A549 (cell line): ENCODE measurements around the gene CDK5RAP2.
"Not testable (repeated sequence)": the region's sequence is repeated elsewhere in the genome, so short reads cannot be mapped to it uniquely, and the experiment has no call there.

Source experiments
- CHD2 ChIP-seq: fragments of 150-350 bp; IDR thresholded peaks from 2 replicates; pipeline ENCODE4 v1.6.1; 2014; ENCODE audit warnings: low read length; ENCODE audit not compliant: partially characterized antibody
- HOXB5 ChIP-seq: fragments of 250-450 bp; sonication (Bioruptor Pico); IDR thresholded peaks from 2 replicates; pipeline ENCODE4 v1.5.0; 2020; ENCODE audit warnings: mild to moderate bottlenecking, moderate library complexity
- MAZ ChIP-seq: fragments of 150-350 bp; IDR thresholded peaks from 2 replicates; pipeline ENCODE4 v1.6.1; 2014; ENCODE audit warnings: antibody characterized with exemption, low read depth, low read length, borderline replicate concordance
- POLR2A ChIP-seq: IDR thresholded peaks from 2 replicates; pipeline ENCODE4 v1.6.1; 2012; ENCODE audit warnings: mild to moderate bottlenecking, low read length
- SMC3 ChIP-seq: fragments of >200 bp; sonication (Bioruptor Twin); formaldehyde crosslinking; IDR thresholded peaks from 3 replicates; pipeline ENCODE4 v1.6.1; 2018; ENCODE audit warnings: inconsistent platforms
- TF ChIP-seq, protein P1 (sequence below): fragments of >200 bp; sonication (Bioruptor Twin); formaldehyde crosslinking; IDR thresholded peaks from 3 replicates; pipeline ENCODE4 v1.5.1; 2016

DNA sequence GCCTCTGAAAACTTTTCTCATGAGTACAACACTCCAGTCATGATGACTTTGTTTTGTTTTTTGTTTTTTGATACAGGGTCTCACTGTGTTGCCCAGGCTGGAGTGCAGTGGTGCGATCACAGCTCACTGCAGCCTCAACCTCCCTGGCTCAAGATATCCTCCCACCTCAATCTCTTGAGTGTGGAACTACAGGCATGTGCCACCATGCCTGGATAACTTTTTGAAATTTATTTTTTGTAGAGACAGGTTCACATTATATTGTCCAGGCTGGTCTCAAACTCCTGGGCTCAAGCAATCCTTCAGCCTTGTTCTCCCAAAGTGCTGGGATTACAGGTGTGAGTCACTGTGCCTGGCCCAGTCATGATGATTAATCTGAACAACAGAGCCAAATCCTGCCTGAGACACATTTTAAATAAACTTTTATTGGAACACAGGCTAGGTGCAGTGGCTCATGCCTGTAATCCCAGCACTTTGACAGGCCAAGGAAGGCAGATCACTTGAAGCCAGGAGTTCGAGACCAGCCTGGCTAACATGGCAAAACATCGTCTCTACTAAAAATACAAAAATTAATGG lies 49.0 kb upstream of the CDK5RAP2 start:
- TF ChIP-seq, protein P1, sequence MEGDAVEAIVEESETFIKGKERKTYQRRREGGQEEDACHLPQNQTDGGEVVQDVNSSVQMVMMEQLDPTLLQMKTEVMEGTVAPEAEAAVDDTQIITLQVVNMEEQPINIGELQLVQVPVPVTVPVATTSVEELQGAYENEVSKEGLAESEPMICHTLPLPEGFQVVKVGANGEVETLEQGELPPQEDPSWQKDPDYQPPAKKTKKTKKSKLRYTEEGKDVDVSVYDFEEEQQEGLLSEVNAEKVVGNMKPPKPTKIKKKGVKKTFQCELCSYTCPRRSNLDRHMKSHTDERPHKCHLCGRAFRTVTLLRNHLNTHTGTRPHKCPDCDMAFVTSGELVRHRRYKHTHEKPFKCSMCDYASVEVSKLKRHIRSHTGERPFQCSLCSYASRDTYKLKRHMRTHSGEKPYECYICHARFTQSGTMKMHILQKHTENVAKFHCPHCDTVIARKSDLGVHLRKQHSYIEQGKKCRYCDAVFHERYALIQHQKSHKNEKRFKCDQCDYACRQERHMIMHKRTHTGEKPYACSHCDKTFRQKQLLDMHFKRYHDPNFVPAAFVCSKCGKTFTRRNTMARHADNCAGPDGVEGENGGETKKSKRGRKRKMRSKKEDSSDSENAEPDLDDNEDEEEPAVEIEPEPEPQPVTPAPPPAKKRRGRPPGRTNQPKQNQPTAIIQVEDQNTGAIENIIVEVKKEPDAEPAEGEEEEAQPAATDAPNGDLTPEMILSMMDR, result not testable (repeated sequence)
- TF ChIP-seq CHD2, POLR2A, MAZ: not testable (repeated sequence)
- TF ChIP-seq HOXB5 (CRISPR knock-in tag), result peak; percentile 85
- peak; percentile 14; the same call in 1 of the 3 replicates for TF ChIP-seq SMC3
